Activated naive CD8-positive, alpha-beta T cell treated with anti-CD3 and anti-CD28 coated beads, Interleukin-2, amount 10 ng/mL, durations not matched to agents 7 days and 5 days (primary cell): ENCODE data around the gene TSPAN18. TPM values are rescaled to one million over a fixed set of nuclear protein-coding genes. Genes with fewer than 3 reads are reported as not detected.

ENCODE experiments used
- ATAC-seq: fragments of 150-1000 bp; cut with Tn5 transposase; one replicate; pipeline ENCODE4 v1.10.0; 2021; ENCODE audit warnings: low read depth, moderate library complexity
- POLR2A ChIA-PET: fragments of 350-600 bp; sonication (Branson Sonifier 250); formaldehyde crosslinking; loops from one replicate; lab custom pipeline; 2021; ENCODE audit warnings: antibody characterized with exemption; lab: Charles Lee
- DNase-seq: peaks from one replicate; pipeline ENCODE4 v3.0.0; 2021
- H3K27ac Mint-ChIP-seq: one replicate; pipeline ENCODE4 v1.8.0; 2022; ENCODE audit warnings: mild to moderate bottlenecking, mixed read lengths
- H3K27me3 Mint-ChIP-seq: one replicate; pipeline ENCODE4 v1.8.0; 2022; ENCODE audit warnings: mild to moderate bottlenecking, moderate library complexity, mixed read lengths
- H3K36me3 Mint-ChIP-seq: one replicate; pipeline ENCODE4 v1.8.0; 2021; ENCODE audit warnings: mild to moderate bottlenecking, mixed read lengths
- H3K4me1 Mint-ChIP-seq: one replicate; pipeline ENCODE4 v1.8.0; 2021; ENCODE audit warnings: mixed read lengths
- H3K4me3 Mint-ChIP-seq: one replicate; pipeline ENCODE4 v1.8.0; 2022; ENCODE audit warnings: mild to moderate bottlenecking, moderate library complexity, mixed read lengths
- H3K9me3 Mint-ChIP-seq: one replicate; pipeline ENCODE4 v1.8.0; 2021; ENCODE audit warnings: mixed read lengths
- total RNA-seq, 2 experiments: library from RNA; stranded (reverse); gene quantifications; one replicate each; pipeline ENCODE4 v1.2.3, GENCODE V29; 2021

TSPAN18 gene
- total RNA-seq, 2 experiments from 2014 or later, result 4.9 to 5.2 TPM

DNA sequence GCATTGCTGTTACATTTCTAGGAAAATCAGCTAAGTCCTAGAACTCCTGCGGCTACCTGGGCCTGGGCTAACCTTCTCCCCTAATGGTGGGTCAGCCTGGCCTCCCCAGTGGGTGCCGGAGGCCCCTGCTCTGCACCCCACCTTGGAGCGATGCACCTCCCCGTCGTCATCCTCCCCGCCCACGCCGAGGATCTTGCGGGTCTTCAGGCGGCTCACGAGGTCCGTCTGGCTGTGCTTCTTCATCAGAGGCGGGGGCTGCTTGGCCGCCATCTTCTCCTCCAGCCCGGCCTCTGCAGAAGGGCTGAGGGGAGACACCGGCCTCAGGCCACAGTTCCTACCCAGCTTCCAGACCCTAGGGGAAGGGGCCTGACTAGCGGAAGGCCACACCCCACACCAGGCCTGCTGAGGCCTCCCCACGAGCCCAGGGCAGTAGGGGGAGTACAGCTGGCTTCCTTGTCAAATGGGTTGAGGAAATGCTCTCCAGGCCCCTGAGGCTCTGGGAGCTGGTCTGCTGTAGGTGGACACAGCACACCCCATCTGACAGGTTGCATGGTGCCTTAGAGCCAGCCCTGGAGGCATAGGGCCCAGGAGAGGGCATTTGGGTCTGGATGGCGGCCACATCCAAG is 211.4 kb downstream of the TSPAN18 start:
- Mint-ChIP-seq H3K4me1 (peaks cover 4% of the 10 kb centered on the region), H3K36me3 (no peaks in the 10 kb centered on the region), H3K27ac (no peak overlapping the region), H3K9me3 (no peaks in the 10 kb centered on the region), H3K4me3 (no peak overlapping the region), H3K27me3 (no peaks in the 10 kb centered on the region)
- no peak for DNase-seq
- ATAC-seq, result no peak
- POLR2A ChIA-PET, result interaction anchor here (3.0 kb wide), 1 partner anchor 166 kb away, joined by 29 read pairs; no protein-coding TSS in a partner anchor

DNA sequence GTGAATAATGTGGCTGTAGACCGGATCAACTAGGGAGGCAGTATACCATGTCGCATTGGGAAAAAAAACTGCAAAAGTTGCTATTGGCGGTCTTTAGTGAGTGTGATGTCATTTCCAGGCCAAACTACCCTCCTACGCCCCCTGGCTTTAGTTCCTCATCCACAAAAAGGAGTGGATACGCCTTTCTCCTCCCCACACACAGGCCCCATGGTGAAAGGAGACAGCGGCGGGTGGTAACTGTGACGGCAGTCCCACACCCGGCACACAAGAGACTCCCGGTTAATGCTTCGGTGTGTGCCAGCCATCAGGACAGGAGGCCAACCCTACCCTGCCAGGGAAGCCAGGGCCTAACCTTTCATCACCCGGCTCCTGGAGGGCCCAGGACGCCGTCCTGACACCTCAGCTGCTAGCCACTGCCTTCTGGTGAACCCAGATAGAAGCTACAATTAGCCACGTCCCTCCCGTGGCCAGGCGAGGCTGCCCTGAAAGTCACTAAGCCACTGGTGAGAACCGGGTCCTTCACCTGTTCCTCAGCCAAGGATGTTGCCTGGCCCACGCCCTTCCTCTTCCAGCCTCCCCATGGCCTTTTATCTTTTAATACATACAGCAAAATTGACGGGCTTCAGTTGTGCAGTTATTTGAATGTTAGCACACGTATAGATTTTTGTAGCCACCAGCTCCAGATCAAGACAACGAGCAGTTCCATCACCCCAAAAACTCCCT is 213.1 kb downstream of the TSPAN18 start:
- Mint-ChIP-seq H3K27ac (no peak overlapping the region), H3K4me1 (peaks cover 6% of the 10 kb centered on the region), H3K27me3 (no peaks in the 10 kb centered on the region), H3K36me3 (no peaks in the 10 kb centered on the region), H3K9me3 (no peaks in the 10 kb centered on the region), H3K4me3 (no peak overlapping the region)
- DNase-seq, result no peak
- POLR2A ChIA-PET, result interaction anchor here (1.3 kb wide), 1 partner anchor 164 kb away, joined by 4 read pairs; no protein-coding TSS in a partner anchor
- ATAC-seq, result no peak

GRCh38 chr11:44940404-44940803 is 213.6 kb downstream of the TSPAN18 start:
- POLR2A ChIA-PET, result interaction anchor here (1.3 kb wide), 1 partner anchor 163 kb away, joined by 4 read pairs; no protein-coding TSS in a partner anchor
- no peak overlapping the region for H3K4me3 Mint-ChIP-seq
- H3K4me1 Mint-ChIP-seq, result peaks cover 6% of the 10 kb centered on the region
- no peaks in the 10 kb centered on the region for H3K27me3 Mint-ChIP-seq
- ATAC-seq (no peak), DNase-seq (no peak)
- no peak overlapping the region for H3K27ac Mint-ChIP-seq
- H3K36me3 Mint-ChIP-seq, result no peaks in the 10 kb centered on the region
- H3K9me3 Mint-ChIP-seq, result no peaks in the 10 kb centered on the region

DNA sequence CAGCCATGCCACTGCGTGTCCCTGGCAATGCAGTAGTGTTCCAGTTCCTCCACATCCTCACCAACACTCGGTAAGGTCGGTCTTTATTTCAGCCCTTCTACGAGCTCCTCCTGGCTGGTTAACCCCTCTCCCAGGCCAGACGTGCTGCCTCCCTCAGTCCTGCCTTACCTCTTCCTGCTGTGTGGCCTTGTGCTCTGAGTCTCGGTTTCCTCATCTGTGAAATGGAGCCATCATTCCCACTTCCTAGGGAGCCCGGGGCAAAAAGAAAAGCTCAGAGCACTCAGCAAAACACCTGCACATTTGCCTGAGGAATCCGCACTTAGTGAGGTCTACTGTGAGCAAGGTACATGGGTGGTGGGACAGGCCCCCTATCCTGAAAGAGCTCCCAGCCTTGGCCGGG is 214.1 kb downstream of the TSPAN18 start:
- H3K27ac Mint-ChIP-seq, result no peak overlapping the region
- DNase-seq, result no peak
- no peaks in the 10 kb centered on the region for H3K36me3 Mint-ChIP-seq
- H3K27me3 Mint-ChIP-seq, result no peaks in the 10 kb centered on the region
- ATAC-seq, result no peak
- POLR2A ChIA-PET, result interaction anchor here (1.3 kb wide), 1 partner anchor 163 kb away, joined by 4 read pairs; no protein-coding TSS in a partner anchor
- no peak overlapping the region for H3K4me3 Mint-ChIP-seq
- no peaks in the 10 kb centered on the region for H3K9me3 Mint-ChIP-seq
- peaks cover 6% of the 10 kb centered on the region for H3K4me1 Mint-ChIP-seq

DNA sequence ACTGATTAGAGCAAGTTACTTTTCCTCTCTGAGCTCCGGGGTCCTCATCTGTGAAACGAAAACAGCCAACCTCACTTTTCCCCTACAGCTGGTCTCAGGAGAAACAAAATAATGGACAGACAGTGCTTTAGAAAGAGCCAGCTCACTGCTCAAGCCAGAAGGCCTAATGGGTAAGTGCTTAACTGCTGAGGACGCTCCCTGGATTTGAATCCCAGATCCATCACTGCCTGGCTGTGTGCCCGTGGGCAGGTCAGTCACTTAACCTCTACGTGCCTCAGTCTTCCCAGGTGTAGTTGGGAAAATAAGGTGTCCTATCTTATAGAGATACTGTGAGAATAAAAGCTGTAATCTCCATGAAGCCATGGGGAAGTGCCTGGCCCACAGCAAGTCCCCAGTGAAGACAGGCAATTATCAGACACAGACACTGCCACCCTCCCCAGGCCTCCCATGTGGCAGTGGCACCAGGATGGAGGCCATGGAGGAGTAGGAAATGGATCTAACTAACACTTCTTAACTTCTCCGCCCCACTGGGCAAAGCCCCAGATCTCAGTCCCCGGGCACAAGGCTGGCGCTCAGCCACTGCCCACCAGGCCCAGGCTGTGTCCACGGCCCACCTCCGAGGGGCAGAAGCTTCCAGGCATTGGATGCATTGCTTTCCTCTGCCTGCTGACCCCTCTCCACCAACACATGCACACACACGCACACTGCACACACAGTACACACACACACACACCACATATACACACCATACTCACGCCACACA is 214.7 kb downstream of the TSPAN18 start:
- Mint-ChIP-seq H3K4me3 (no peak overlapping the region), H3K36me3 (no peaks in the 10 kb centered on the region), H3K27ac (no peak overlapping the region), H3K4me1 (peaks cover 6% of the 10 kb centered on the region), H3K27me3 (no peaks in the 10 kb centered on the region), H3K9me3 (no peaks in the 10 kb centered on the region)
- POLR2A ChIA-PET, result interaction anchor here (1.3 kb wide), 1 partner anchor 162 kb away, joined by 4 read pairs; no protein-coding TSS in a partner anchor
- DNase-seq (no peak), ATAC-seq (no peak)

- POLR2A ChIA-PET, result no interaction called here
- no peaks in the 10 kb centered on the region for H3K36me3 Mint-ChIP-seq
- H3K4me3 Mint-ChIP-seq, result no peak overlapping the region
- peaks cover 6% of the 10 kb centered on the region for H3K4me1 Mint-ChIP-seq
- H3K27me3 Mint-ChIP-seq, result no peaks in the 10 kb centered on the region
- H3K9me3 Mint-ChIP-seq, result no peaks in the 10 kb centered on the region
- ATAC-seq, result no peak
- no peak for DNase-seq
- no peak overlapping the region for H3K27ac Mint-ChIP-seq
Observed at GRCh38 chr11:44942029-44942955, 215.5 kb downstream of the TSPAN18 start.

GRCh38 chr11:44943118-44943517 is 216.4 kb downstream of the TSPAN18 start:
- DNase-seq (no peak), ATAC-seq (peak; percentile 53)
- POLR2A ChIA-PET, result no interaction called here
- peaks cover 6% of the 10 kb centered on the region for H3K4me1 Mint-ChIP-seq
- H3K9me3 Mint-ChIP-seq, result no peaks in the 10 kb centered on the region
- H3K27me3 Mint-ChIP-seq, result no peaks in the 10 kb centered on the region
- H3K4me3 Mint-ChIP-seq, result no peak overlapping the region
- no peaks in the 10 kb centered on the region for H3K36me3 Mint-ChIP-seq
- no peak overlapping the region for H3K27ac Mint-ChIP-seq

- Mint-ChIP-seq H3K27me3 (peaks cover under 1% of the 10 kb centered on the region), H3K27ac (no peak overlapping the region), H3K4me3 (no peak overlapping the region), H3K9me3 (no peaks in the 10 kb centered on the region), H3K4me1 (peaks cover 6% of the 10 kb centered on the region), H3K36me3 (no peaks in the 10 kb centered on the region)
- POLR2A ChIA-PET, result no interaction called here
- no peak for ATAC-seq
- no peak for DNase-seq
Observed at GRCh38 chr11:44943696-44944095, 216.9 kb downstream of the TSPAN18 start.

DNA sequence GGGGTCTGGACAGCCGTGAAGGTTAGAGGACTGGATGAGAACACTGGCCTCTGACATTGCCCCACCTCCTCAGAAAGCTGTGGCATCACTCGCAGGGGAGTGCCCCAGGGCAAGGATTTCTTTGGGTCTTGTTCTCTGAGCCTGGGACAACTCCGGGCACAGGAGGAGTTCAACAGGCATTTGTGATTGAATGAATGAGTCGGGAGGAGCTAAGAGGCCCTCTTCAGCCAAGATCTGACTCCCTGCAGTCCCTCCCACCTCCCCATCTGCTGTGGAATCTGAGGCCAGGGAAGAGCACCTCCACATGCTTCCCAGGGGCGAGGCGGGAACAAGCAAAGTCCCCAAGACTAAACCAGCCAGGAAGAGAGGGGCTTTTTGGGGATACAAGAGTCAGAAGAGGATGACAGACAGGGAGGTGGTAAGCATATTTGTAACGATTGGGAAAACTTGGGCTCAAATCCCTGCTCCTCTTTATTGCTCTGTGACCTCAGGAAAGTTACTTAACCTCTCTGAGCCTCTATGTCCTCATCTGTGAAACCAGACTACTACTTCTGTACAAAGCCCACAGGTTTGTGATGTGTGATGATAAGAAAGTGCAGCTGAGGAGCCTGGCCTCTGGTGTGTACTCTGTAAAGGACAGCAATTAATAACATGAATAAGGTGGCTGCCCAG is 217.6 kb downstream of the TSPAN18 start:
- Mint-ChIP-seq H3K4me3 (no peak overlapping the region), H3K36me3 (no peaks in the 10 kb centered on the region), H3K4me1 (peaks cover 6% of the 10 kb centered on the region), H3K27me3 (peaks cover 6% of the 10 kb centered on the region), H3K27ac (no peak overlapping the region), H3K9me3 (no peaks in the 10 kb centered on the region)
- POLR2A ChIA-PET, result no interaction called here
- ATAC-seq, result no peak
- DNase-seq, result no peak

- no peak overlapping the region for H3K4me3 Mint-ChIP-seq
- DNase-seq (no peak), ATAC-seq (no peak)
- POLR2A ChIA-PET, result no interaction called here
- H3K4me1 Mint-ChIP-seq, result peaks cover 6% of the 10 kb centered on the region
- H3K27ac Mint-ChIP-seq, result no peak overlapping the region
- no peaks in the 10 kb centered on the region for H3K9me3 Mint-ChIP-seq
- H3K36me3 Mint-ChIP-seq, result no peaks in the 10 kb centered on the region
- peaks cover 7% of the 10 kb centered on the region for H3K27me3 Mint-ChIP-seq
Observed at GRCh38 chr11:44944853-44945235, 218.1 kb downstream of the TSPAN18 start.

GRCh38 chr11:44945666-44946065 is 218.9 kb downstream of the TSPAN18 start:
- no peak overlapping the region for H3K4me3 Mint-ChIP-seq
- H3K9me3 Mint-ChIP-seq, result no peaks in the 10 kb centered on the region
- H3K27ac Mint-ChIP-seq, result no peak overlapping the region
- no peak for ATAC-seq
- no peak for DNase-seq
- POLR2A ChIA-PET, result interaction anchor here (1.2 kb wide), 1 partner anchor 19 kb away, joined by 3 read pairs; no protein-coding TSS in a partner anchor
- H3K27me3 Mint-ChIP-seq, result peaks cover 7% of the 10 kb centered on the region
- peaks cover 6% of the 10 kb centered on the region for H3K4me1 Mint-ChIP-seq
- no peaks in the 10 kb centered on the region for H3K36me3 Mint-ChIP-seq

DNA sequence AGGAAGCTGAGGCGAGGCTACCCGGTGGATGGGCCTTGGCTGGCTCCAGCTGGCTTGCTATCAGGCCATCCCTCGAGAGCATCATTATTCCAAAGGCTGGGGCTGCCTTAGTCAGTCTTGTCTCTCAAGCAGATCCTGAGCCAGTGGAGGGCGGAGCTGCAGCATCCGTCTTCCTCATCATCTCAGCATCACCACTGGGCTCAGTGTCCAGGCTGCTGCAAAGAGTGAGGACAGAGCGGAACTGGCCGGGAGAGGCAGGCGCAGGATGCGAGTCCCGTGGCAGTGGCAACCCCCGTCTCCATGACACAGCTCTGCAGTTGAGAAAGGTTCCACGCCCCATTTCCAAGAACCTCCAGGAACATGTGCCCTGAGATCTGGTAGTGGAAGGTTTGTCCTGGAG is 219.5 kb downstream of the TSPAN18 start:
- Mint-ChIP-seq H3K27me3 (peaks cover 10% of the 10 kb centered on the region), H3K27ac (no peak overlapping the region), H3K4me1 (peaks cover 6% of the 10 kb centered on the region), H3K4me3 (no peak overlapping the region), H3K9me3 (no peaks in the 10 kb centered on the region), H3K36me3 (no peaks in the 10 kb centered on the region)
- DNase-seq (no peak), ATAC-seq (no peak)
- POLR2A ChIA-PET, result interaction anchor here (1.2 kb wide), 1 partner anchor 19 kb away, joined by 3 read pairs; no protein-coding TSS in a partner anchor
